PC-3 (cell line): Measurements from ENCODE around the gene GPR119. TPM values are rescaled to one million over a fixed set of nuclear protein-coding genes. Genes with fewer than 3 reads are reported as not detected.

Experiments
- ATAC-seq: fragments of 200-7000 bp; cut with Tn5 transposase; 2 replicates; pipeline ENCODE4 v1.9.1; 2020; ENCODE audit warnings: mild to moderate bottlenecking, moderate library complexity
- BruUV-seq: library from RNA; stranded (reverse); fragments of 400-500 nt; replicated peaks from 2 replicates; lab custom pipeline; 2021; lab: Mats Ljungman, UMichigan
- CTCF ChIA-PET: fragments of 300-600 bp; sonication (Branson Sonifier 250); formaldehyde crosslinking; loops from one replicate; lab custom pipeline; 2022; ENCODE audit warnings: antibody characterized with exemption; lab: Charles Lee
- POLR2A ChIA-PET: fragments of 300-600 bp; sonication (Branson Sonifier 250); formaldehyde crosslinking; loops from one replicate; lab custom pipeline; 2022; ENCODE audit warnings: antibody characterized with exemption; ENCODE audit not compliant: unreplicated experiment; lab: Charles Lee
- DNase-seq: peaks from one replicate; pipeline ENCODE4 v3.0.0-alpha.2; 2015
- H2AFZ ChIP-seq: fragments of 300-600 bp; sonication (generic); 2 replicates; pipeline ENCODE4 v1.6.0; 2016; ENCODE audit warnings: antibody characterized with exemption, low read length
- H3F3A ChIP-seq: fragments of 300-600 bp; sonication (generic); one replicate; pipeline ENCODE4 v1.6.0; 2017; ENCODE audit warnings: antibody characterized with exemption, low read length, control low read depth, mild to moderate bottlenecking; ENCODE audit not compliant: unreplicated experiment
- H3K27ac ChIP-seq: fragments of 300-600 bp; sonication (generic); 2 replicates; pipeline ENCODE4 v1.5.1; 2016; ENCODE audit warnings: mild to moderate bottlenecking, low read length
- H3K27me3 ChIP-seq: fragments of 300-600 bp; sonication (generic); 2 replicates; pipeline ENCODE4 v1.6.1; 2016; ENCODE audit warnings: low read length, mixed read lengths
- H3K36me3 ChIP-seq: fragments of 300-600 bp; sonication (generic); 2 replicates; pipeline ENCODE4 v1.6.1; 2016; ENCODE audit warnings: low read depth, mixed run types, low read length, mixed read lengths
- H3K4me1 ChIP-seq: fragments of 300-600 bp; sonication (generic); 2 replicates; pipeline ENCODE4 v1.5.1; 2016; ENCODE audit warnings: low read length; ENCODE audit not compliant: insufficient read depth
- H3K4me2 ChIP-seq: fragments of 300-600 bp; sonication (generic); 2 replicates; pipeline ENCODE4 v1.6.0; 2016; ENCODE audit warnings: low read length
- H3K4me3 ChIP-seq: fragments of 300-600 bp; sonication (generic); 2 replicates; pipeline ENCODE4 v1.5.1; 2016; ENCODE audit warnings: mild to moderate bottlenecking, low read length, mixed read lengths
- H3K79me2 ChIP-seq: fragments of 300-600 bp; sonication (generic); 2 replicates; pipeline ENCODE4 v1.6.1; 2017; ENCODE audit warnings: low read length, mixed read lengths
- H3K9ac ChIP-seq: fragments of 300-600 bp; sonication (generic); 2 replicates; pipeline ENCODE4 v1.6.0; 2016; ENCODE audit warnings: mild to moderate bottlenecking, low read length
- H3K9me2 ChIP-seq: fragments of 300-600 bp; sonication (generic); replicated peaks from 2 replicates; pipeline ENCODE4 v1.6.1; 2016; ENCODE audit warnings: mixed run types, low read length, mixed read lengths
- H3K9me3 ChIP-seq: fragments of 300-600 bp; sonication (generic); 2 replicates; pipeline ENCODE4 v1.6.1; 2016; ENCODE audit warnings: low read length, mixed read lengths
- H4K20me1 ChIP-seq: fragments of 300-600 bp; sonication (generic); 2 replicates; pipeline ENCODE4 v1.6.1; 2016; ENCODE audit warnings: low read length, mixed read lengths
- CTCF ChIP-seq: fragments of 300-600 bp; sonication (generic); conservative IDR thresholded peaks from 2 replicates; pipeline ENCODE4 v1.5.1; 2017; ENCODE audit warnings: antibody characterized with exemption, low read depth, mild to moderate bottlenecking, low read length
- EZH2 ChIP-seq: fragments of 300-600 bp; sonication (generic); IDR thresholded peaks from one replicate; pipeline ENCODE4 v1.6.1; 2017; ENCODE audit warnings: antibody characterized with exemption, mild to moderate bottlenecking, low read length; ENCODE audit not compliant: unreplicated experiment
- EZH2phosphoT487 ChIP-seq: fragments of 300-600 bp; sonication (generic); IDR thresholded peaks from 2 replicates; pipeline ENCODE4 v1.6.1; 2018; ENCODE audit warnings: mild to moderate bottlenecking, antibody characterized with exemption, low read length, borderline replicate concordance
- intact Hi-C: fragments of 100-400 bp; cut with micrococcal nuclease; formaldehyde crosslinking; loops from 2 replicates; pipeline ENCODE4 v1.9.0; 2023
- total RNA-seq: library from RNA; depleted of rRNA; stranded (reverse); fragments of >200 nt; gene quantifications from 2 replicates; pipeline ENCODE4 v1.2.3, GENCODE V29; 2014

Gene GPR119
- total RNA-seq, 1 experiment from 2014 or later: not detected

- peak within 1 kb of the TSS; percentile 21 for H3K27ac ChIP-seq
- intact Hi-C loops: loop anchor here (2.0 kb wide), 1 partner anchor 501 kb away; the partner anchor contains the start of gene ENOX2
- CTCF ChIA-PET: interaction anchor here (0.5 kb wide), 1 partner anchor 193 kb away, joined by 3 read pairs; no protein-coding TSS in a partner anchor
- peak within 1 kb of the TSS; percentile 81 for H3K4me3 ChIP-seq
- H4K20me1 ChIP-seq: no peaks in the 10 kb centered on the region
- peak within 1 kb of the TSS; percentile 92 for H3K4me2 ChIP-seq
- H3F3A ChIP-seq: no peaks in the 10 kb centered on the region
- no peaks in the 10 kb centered on the region for H3K9me2 ChIP-seq
- no peaks in the 10 kb centered on the region; the same call in 1 of the 2 replicates for H3K36me3 ChIP-seq
- peaks cover 29% of the 10 kb centered on the region for H3K79me2 ChIP-seq
- POLR2A ChIA-PET: no interaction called here
- TF ChIP-seq EZH2 (no peak), CTCF (no peak), EZH2phosphoT487 (no peak)
- peak within 1 kb of the TSS; percentile 83 for H3K9ac ChIP-seq
- BruUV-seq: TSS peak; percentile 98
- peak; percentile 95 for ATAC-seq
- no peaks in the 10 kb centered on the region for H3K9me3 ChIP-seq
- H2AFZ ChIP-seq: peak within 1 kb of the TSS; percentile 100
- H3K4me1 ChIP-seq: 0 out of 2 replicates have a peak, but pooled peaks cover 7% of the 10 kb centered on the region
- peak; percentile 82 for DNase-seq
- no peaks in the 10 kb centered on the region for H3K27me3 ChIP-seq
Observed at GRCh38 chrX:130401415-130402207, 16.1 kb upstream of the GPR119 start, which contains the start of gene RBMX2. TSS of gene RBMX2 (plus strand) at chrX:130401987. CDS start at chrX:130402033, 46 bp downstream.

DNA sequence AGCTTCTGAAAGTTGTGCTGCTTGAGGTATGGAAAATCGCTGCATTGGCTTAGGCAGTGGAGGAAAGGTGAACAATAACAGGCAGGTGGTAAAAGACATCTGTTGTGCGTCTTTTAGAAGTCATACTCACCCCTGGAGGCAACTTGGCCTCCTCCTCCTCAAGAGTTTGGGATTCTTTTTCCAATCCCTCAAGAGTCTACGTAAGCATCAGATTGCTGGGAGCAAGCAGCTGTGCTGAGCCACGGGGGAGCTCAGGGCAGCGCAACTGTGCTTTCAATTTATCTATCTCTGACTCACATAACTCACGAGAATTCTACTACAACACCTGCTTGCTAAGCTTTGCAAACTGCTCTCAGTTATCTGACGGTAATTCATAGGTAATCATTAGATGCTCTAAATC, 9.9 kb upstream of the GPR119 start:
- BruUV-seq: no TSS peak
- Histone ChIP-seq H3K9me2 (no peaks in the 10 kb centered on the region), H3K4me1 (no peaks in the 10 kb centered on the region), H3F3A (no peaks in the 10 kb centered on the region), H2AFZ (no peak overlapping the region), H3K4me2 (no peak overlapping the region), H3K27me3 (no peaks in the 10 kb centered on the region), H3K9me3 (no peaks in the 10 kb centered on the region), H3K27ac (no peak overlapping the region), H3K9ac (no peak overlapping the region), H3K79me2 (no peaks in the 10 kb centered on the region), H3K36me3 (no peaks in the 10 kb centered on the region), H3K4me3 (no peak overlapping the region), H4K20me1 (no peaks in the 10 kb centered on the region)
- DNase-seq (no peak), ATAC-seq (no peak)
- TF ChIP-seq EZH2phosphoT487: no peak
- no peak for TF ChIP-seq EZH2
- no peak for TF ChIP-seq CTCF
- CTCF ChIA-PET: no interaction called here
- intact Hi-C loops: loop anchor here (10.0 kb wide), 1 partner anchor 329 kb away; no protein-coding TSS in a partner anchor
- POLR2A ChIA-PET: no interaction called here
